ENCODE results near the gene ATP5MC2. TPM values are rescaled to one million over a fixed set of nuclear protein-coding genes. Genes with fewer than 3 reads are reported as not detected.
"Not testable (repeated sequence)": the region's sequence is repeated elsewhere in the genome, so short reads cannot be mapped to it uniquely, and the experiment has no call there.

Gene ATP5MC2
- total and polyA plus RNA-seq, 2 experiments from 2014 or later: 191 to 266 TPM

DNA sequence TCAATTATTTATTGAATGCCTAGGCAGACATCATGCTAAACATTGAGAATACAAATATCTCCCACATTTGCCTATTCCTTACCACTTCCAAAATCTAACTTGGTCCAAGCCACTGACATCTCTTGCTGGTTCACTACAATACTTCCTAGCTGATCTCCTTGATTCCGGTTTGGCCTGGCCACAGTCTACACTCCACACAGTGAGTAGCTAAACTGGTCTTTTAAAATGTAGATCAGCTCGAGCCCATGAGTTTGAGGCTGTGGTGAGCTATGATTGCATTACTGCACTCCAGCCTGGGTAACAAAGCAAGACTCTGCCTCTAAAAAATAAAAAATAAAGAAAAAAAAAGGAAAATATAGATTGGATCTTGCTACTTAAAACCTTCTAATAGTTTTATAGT lies 7.6 kb upstream of the ATP5MC2 start:
- H3K4me2 ChIP-seq (ENCODE audit: unreplicated experiment): no peak overlapping the region
- H4K20me1 ChIP-seq (ENCODE audit: insufficient read depth): no peaks in the 10 kb centered on the region
- in situ Hi-C loops (cut with MboI): no loop called here
- no peaks in the 10 kb centered on the region for H3K9me2 ChIP-seq (ENCODE audit: insufficient read depth)
- H3K9ac ChIP-seq: no peak overlapping the region
- H3K4me3 ChIP-seq: no peak overlapping the region
- 73 to 79% methylated on average over 2 of the region's 2 CpGs for WGBS, 2 experiments (ENCODE audit: low coverage in 1 of 2, low lambda C conversion rate in 2 of 2, missing lambda C conversion rate in 2 of 2)
- H3K79me2 ChIP-seq (ENCODE audit: insufficient read depth): no peaks in the 10 kb centered on the region
- no peaks in the 10 kb centered on the region for H3K4me1 ChIP-seq (ENCODE audit: insufficient read depth)
- no peaks in the 10 kb centered on the region; the same call in 1 of the 2 replicates for H3K27me3 ChIP-seq (replicated peaks; ENCODE audit: insufficient read depth)
- H3K27ac ChIP-seq: no peak overlapping the region
- H3F3A ChIP-seq (ENCODE audit: insufficient read depth): no peaks in the 10 kb centered on the region
- TF ChIP-seq EZH2phosphoT487 (IDR thresholded peaks at IDR 0.05; ENCODE audit: insufficient read depth, low read depth) (no peak), EZH2 (IDR thresholded peaks at IDR 0.05; ENCODE audit: insufficient read depth, poor library complexity, severe bottlenecking) (no peak)
- no peaks in the 10 kb centered on the region for H3K9me3 ChIP-seq (ENCODE audit: low read depth)
- H2AFZ ChIP-seq: no peak overlapping the region
- H3K36me3 ChIP-seq (ENCODE audit: low read depth): no peaks in the 10 kb centered on the region
- DNase-seq: no peak

DNA sequence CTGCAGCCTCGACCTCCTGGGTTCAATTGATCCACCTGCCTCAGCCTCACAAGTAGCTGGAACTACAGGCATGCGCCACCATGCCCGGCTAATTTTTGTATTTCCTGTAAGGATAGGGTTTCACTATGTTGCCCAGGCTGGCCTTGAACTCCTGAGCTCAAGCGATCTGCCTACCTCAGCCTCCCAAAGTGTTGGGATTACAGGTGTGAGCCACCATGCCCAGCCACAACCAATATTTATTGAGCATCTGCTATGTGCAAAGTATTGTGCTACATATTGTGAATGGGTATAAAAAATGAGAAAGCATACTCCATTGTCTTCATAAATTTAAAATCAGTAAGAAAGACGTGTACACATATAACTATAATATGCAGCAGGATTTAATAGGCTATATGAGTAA lies 4.2 kb upstream of the ATP5MC2 start:
- H3K9me3 ChIP-seq (ENCODE audit: low read depth); H3K79me2 ChIP-seq (ENCODE audit: insufficient read depth); H3F3A ChIP-seq (ENCODE audit: insufficient read depth); H3K27ac ChIP-seq; in situ Hi-C loops (cut with MboI); H3K27me3 ChIP-seq (replicated peaks; ENCODE audit: insufficient read depth); DNase-seq; H3K4me2 ChIP-seq (ENCODE audit: unreplicated experiment); H3K9ac ChIP-seq; H4K20me1 ChIP-seq (ENCODE audit: insufficient read depth); H3K4me3 ChIP-seq; H3K36me3 ChIP-seq (ENCODE audit: low read depth); H2AFZ ChIP-seq; H3K9me2 ChIP-seq (ENCODE audit: insufficient read depth): not testable (repeated sequence)
- peaks cover 22% of the 10 kb centered on the region for H3K4me1 ChIP-seq (ENCODE audit: insufficient read depth)
- WGBS, 2 experiments (ENCODE audit: low coverage in 1 of 2, low lambda C conversion rate in 2 of 2, missing lambda C conversion rate in 2 of 2): 91 to 96% methylated on average over 5 of the region's 5 CpGs

DNA sequence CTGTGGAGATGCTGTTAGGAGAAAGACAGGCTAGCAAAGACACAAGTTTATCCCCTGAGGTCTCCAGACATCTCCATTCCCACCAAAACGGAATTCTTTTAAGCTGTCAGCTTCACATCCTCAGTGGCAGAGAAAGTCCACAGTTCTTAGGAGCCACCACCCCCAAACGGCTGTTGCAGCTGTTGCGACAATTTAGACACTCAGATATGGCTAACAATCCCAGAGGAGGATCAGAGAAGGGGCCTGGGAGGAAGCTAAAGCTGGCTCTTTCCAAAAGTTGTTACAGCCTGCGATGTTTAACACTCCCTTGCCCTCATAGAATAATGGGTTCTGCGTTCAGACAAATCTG lies 1.9 kb upstream of the ATP5MC2 start:
- Histone ChIP-seq H4K20me1 (ENCODE audit: insufficient read depth) (no peaks in the 10 kb centered on the region), H3K9me2 (ENCODE audit: insufficient read depth) (no peaks in the 10 kb centered on the region), H3K27ac (peak overlapping the region; percentile 82), H3K4me1 (ENCODE audit: insufficient read depth) (peaks cover 28% of the 10 kb centered on the region), H3K36me3 (ENCODE audit: low read depth) (peaks cover 7% of the 10 kb centered on the region; the same call in 1 of the 2 replicates), H3K9ac (peak overlapping the region; percentile 88), H3K4me3 (peak overlapping the region; percentile 65), H3K27me3 (replicated peaks; ENCODE audit: insufficient read depth) (no peaks in the 10 kb centered on the region), H3K79me2 (ENCODE audit: insufficient read depth) (peaks cover 31% of the 10 kb centered on the region), H2AFZ (peak overlapping the region; percentile 97), H3F3A (ENCODE audit: insufficient read depth) (no peaks in the 10 kb centered on the region; the same call in 1 of the 2 replicates), H3K4me2 (ENCODE audit: unreplicated experiment) (peak overlapping the region; percentile 61), H3K9me3 (ENCODE audit: low read depth) (no peaks in the 10 kb centered on the region)
- TF ChIP-seq EZH2 (IDR thresholded peaks at IDR 0.05; ENCODE audit: insufficient read depth, poor library complexity, severe bottlenecking) (no peak), EZH2phosphoT487 (IDR thresholded peaks at IDR 0.05; ENCODE audit: insufficient read depth, low read depth) (no peak)
- WGBS, 2 experiments (ENCODE audit: low coverage in 1 of 2, low lambda C conversion rate in 2 of 2, missing lambda C conversion rate in 2 of 2): 14 to 17% methylated on average over 5 of the region's 5 CpGs
- in situ Hi-C loops (cut with MboI): loop anchor here (5.0 kb wide), 1 partner anchor 135 kb away; no protein-coding TSS in a partner anchor
- peak; percentile 39 for DNase-seq

DNA sequence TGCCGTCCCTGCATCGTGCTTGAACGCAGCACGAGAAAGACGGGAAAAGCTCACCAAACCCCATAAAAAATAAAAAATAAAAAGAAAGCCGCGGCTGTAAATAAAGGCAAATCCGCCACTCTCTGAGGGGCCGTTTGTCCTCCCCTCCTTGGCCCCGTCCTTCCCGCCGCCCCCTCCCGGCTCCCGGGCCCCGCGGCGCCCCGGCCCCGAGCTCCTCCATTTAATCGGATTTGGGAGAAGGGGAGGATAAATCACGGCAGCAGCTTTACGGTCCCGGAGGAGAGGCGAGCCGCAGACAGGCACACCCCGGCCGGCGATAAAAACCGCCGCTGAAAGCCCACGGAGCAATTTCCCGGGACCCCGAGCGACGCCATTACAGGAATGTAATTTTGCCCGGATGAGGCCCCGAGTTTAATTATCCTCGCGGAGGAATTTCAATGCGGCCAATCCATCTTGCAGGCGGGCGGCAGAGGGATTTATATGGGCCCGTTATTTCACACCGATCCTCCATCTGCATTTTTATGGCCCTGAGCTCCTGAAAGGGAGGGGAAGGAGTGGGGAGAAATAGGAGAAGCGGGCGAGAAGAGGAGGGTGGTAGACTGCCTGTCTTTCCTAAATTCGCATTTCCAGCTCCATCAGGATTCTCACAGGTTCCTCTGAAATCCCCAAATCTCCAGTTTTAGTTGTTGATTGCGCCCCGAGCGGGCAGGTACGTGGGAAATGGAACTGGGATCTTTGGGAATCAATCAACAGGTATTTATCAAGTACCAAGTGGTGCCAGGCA lies 1.3 kb upstream of the ATP5MC2 start:
- peak overlapping the region; percentile 82 for H3K27ac ChIP-seq
- H3K9ac ChIP-seq: peak overlapping the region; percentile 88
- no peaks in the 10 kb centered on the region for H3K27me3 ChIP-seq (replicated peaks; ENCODE audit: insufficient read depth)
- DNase-seq: peak; percentile 58
- H2AFZ ChIP-seq: peak overlapping the region; percentile 97
- H3K4me3 ChIP-seq: peak overlapping the region; percentile 65
- peak overlapping the region; percentile 61 for H3K4me2 ChIP-seq (ENCODE audit: unreplicated experiment)
- in situ Hi-C loops (cut with MboI): loop anchor here (5.0 kb wide), 1 partner anchor 135 kb away; no protein-coding TSS in a partner anchor
- no peaks in the 10 kb centered on the region for H4K20me1 ChIP-seq (ENCODE audit: insufficient read depth)
- TF ChIP-seq EZH2phosphoT487 (IDR thresholded peaks at IDR 0.05; ENCODE audit: insufficient read depth, low read depth): no peak
- TF ChIP-seq EZH2 (IDR thresholded peaks at IDR 0.05; ENCODE audit: insufficient read depth, poor library complexity, severe bottlenecking): no peak
- WGBS, 2 experiments (ENCODE audit: low coverage in 1 of 2, low lambda C conversion rate in 2 of 2, missing lambda C conversion rate in 2 of 2): 2% methylated on average over 47 to 51 of the region's 51 CpGs
- peaks cover 37% of the 10 kb centered on the region for H3K79me2 ChIP-seq (ENCODE audit: insufficient read depth)
- no peaks in the 10 kb centered on the region; the same call in 1 of the 2 replicates for H3F3A ChIP-seq (ENCODE audit: insufficient read depth)
- H3K4me1 ChIP-seq (ENCODE audit: insufficient read depth): peaks cover 28% of the 10 kb centered on the region
- H3K36me3 ChIP-seq (ENCODE audit: low read depth): peaks cover 12% of the 10 kb centered on the region; the same call in 1 of the 2 replicates
- H3K9me3 ChIP-seq (ENCODE audit: low read depth): no peaks in the 10 kb centered on the region
- no peaks in the 10 kb centered on the region for H3K9me2 ChIP-seq (ENCODE audit: insufficient read depth)
